Smooth muscle cell (in vitro differentiated cells): ENCODE measurements around the gene ZNF319. TPM values are rescaled to one million over a fixed set of nuclear protein-coding genes. Genes with fewer than 3 reads are reported as not detected.

Experiments used
- DNase-seq: peaks from one replicate; lab custom pipeline; 2025; ENCODE audit not compliant: unreplicated experiment; lab: John Stamatoyannopoulos, UW
- H2AFZ ChIP-seq: fragments of 200-600 bp; sonication (generic); 2 replicates; pipeline ENCODE4 v1.6.0; 2016; ENCODE audit warnings: antibody characterized with exemption, low read depth, mild to moderate bottlenecking
- H3F3A ChIP-seq: fragments of 200-600 bp; sonication (generic); 2 replicates; pipeline ENCODE4 v1.6.0; 2017; ENCODE audit warnings: antibody characterized with exemption, low read depth
- H3K27ac ChIP-seq: fragments of 200-600 bp; sonication (generic); 2 replicates; pipeline ENCODE4 v1.5.1; 2016; ENCODE audit warnings: low read depth, mild to moderate bottlenecking
- H3K27me3 ChIP-seq: fragments of 200-600 bp; sonication (generic); 2 replicates; pipeline ENCODE4 v1.6.1; 2016; ENCODE audit warnings: low read depth, mild to moderate bottlenecking
- H3K36me3 ChIP-seq: fragments of 200-600 bp; sonication (generic); 2 replicates; pipeline ENCODE4 v1.5.1; 2016; ENCODE audit warnings: low read depth
- H3K4me1 ChIP-seq: fragments of 200-600 bp; sonication (generic); 2 replicates; pipeline ENCODE4 v1.5.1; 2016; ENCODE audit warnings: low read depth
- H3K4me2 ChIP-seq: fragments of 200-600 bp; sonication (generic); 2 replicates; pipeline ENCODE4 v1.6.0; 2016; ENCODE audit warnings: mild to moderate bottlenecking
- H3K4me3 ChIP-seq: fragments of 200-600 bp; sonication (generic); 2 replicates; pipeline ENCODE4 v1.5.1; 2016; ENCODE audit warnings: mild to moderate bottlenecking
- H3K79me2 ChIP-seq: fragments of 200-600 bp; sonication (generic); 2 replicates; pipeline ENCODE4 v1.6.0; 2016; ENCODE audit warnings: low read depth, mild to moderate bottlenecking
- H3K9ac ChIP-seq: fragments of 200-600 bp; sonication (generic); 2 replicates; pipeline ENCODE4 v1.6.0; 2016; ENCODE audit warnings: low read depth
- H3K9me3 ChIP-seq: fragments of 200-600 bp; sonication (generic); replicated peaks from 2 replicates; pipeline ENCODE4 v1.5.1; 2016; ENCODE audit warnings: low read depth
- H4K20me1 ChIP-seq: fragments of 200-600 bp; sonication (generic); 2 replicates; pipeline ENCODE4 v1.6.0; 2016; ENCODE audit warnings: low read depth
- WGBS: methylation state at CpG from one replicate; pipeline ENCODE4 v1.1.7; 2016; ENCODE audit warnings: low lambda C conversion rate; 5-methylcytosine and 5-hydroxymethylcytosine counted together
- polyA plus RNA-seq: library from polyadenylated mRNA; unstranded; fragments of >200 nt; fragmentation: Nextera tagmentation; extraction: Ambion mirVana; gene quantifications from 2 replicates; pipeline ENCODE4 v1.2.1, GENCODE V29; 2016
- total RNA-seq: library from RNA; depleted of rRNA; stranded (reverse); fragments of >200 nt; gene quantifications from 2 replicates; pipeline ENCODE4 v1.2.3, GENCODE V29; 2014
- TF ChIP-seq, protein P1 (sequence below): fragments of 200-600 bp; sonication (generic); IDR thresholded peaks from 2 replicates; pipeline ENCODE4 v1.5.1; 2017; ENCODE audit warnings: borderline replicate concordance, mild to moderate bottlenecking, antibody characterized with exemption; ENCODE audit not compliant: insufficient read depth, poor library complexity, severe bottlenecking

The ZNF319 gene
- total and polyA plus RNA-seq, 2 experiments from 2014 or later, result 3.1 to 4.0 TPM

DNA sequence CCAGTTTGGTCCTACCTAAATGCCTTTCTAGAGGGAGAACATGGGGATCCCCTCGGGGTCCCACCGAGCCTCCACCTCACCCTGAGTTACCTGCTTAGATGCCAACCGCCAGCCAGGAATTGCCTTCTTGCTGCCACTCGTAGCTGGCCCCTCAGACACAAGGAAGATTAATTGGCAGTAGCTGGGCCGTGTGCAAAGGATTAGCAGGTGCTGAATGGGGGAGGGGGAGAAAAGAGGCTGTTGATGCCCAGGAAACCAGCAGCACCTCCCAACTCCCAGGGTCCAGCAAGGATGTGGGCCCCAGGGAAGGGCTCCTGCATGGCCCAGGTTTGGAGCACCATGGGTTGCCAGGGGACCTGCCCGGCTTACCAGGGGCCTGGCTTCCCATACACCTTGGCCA, 29.5 kb downstream of the ZNF319 start, which contains the start of gene CNGB1:
CNGB1 (minus strand) TSS at position 159 of the 400 bp plus-strand sequence. CDS start 3,842 bp downstream, outside the sequence.
- no peak within 1 kb of the TSS for H3K4me3 ChIP-seq
- no peak for DNase-seq
- no peak within 1 kb of the TSS for H3K4me2 ChIP-seq
- H3K36me3 ChIP-seq, result no peaks in the 10 kb centered on the region
- 85% methylated on average over 6 of the region's 6 CpGs for WGBS
- no peaks in the 10 kb centered on the region for H3F3A ChIP-seq
- H3K27ac ChIP-seq, result no peak within 1 kb of the TSS
- H3K79me2 ChIP-seq, result no peaks in the 10 kb centered on the region
- no peak within 1 kb of the TSS for H3K9ac ChIP-seq
- H3K9me3 ChIP-seq, result no peaks in the 10 kb centered on the region
- H2AFZ ChIP-seq, result no peak within 1 kb of the TSS
- H3K27me3 ChIP-seq, result no peaks in the 10 kb centered on the region
- H3K4me1 ChIP-seq, result peaks cover 5% of the 10 kb centered on the region
- TF ChIP-seq, protein P1, sequence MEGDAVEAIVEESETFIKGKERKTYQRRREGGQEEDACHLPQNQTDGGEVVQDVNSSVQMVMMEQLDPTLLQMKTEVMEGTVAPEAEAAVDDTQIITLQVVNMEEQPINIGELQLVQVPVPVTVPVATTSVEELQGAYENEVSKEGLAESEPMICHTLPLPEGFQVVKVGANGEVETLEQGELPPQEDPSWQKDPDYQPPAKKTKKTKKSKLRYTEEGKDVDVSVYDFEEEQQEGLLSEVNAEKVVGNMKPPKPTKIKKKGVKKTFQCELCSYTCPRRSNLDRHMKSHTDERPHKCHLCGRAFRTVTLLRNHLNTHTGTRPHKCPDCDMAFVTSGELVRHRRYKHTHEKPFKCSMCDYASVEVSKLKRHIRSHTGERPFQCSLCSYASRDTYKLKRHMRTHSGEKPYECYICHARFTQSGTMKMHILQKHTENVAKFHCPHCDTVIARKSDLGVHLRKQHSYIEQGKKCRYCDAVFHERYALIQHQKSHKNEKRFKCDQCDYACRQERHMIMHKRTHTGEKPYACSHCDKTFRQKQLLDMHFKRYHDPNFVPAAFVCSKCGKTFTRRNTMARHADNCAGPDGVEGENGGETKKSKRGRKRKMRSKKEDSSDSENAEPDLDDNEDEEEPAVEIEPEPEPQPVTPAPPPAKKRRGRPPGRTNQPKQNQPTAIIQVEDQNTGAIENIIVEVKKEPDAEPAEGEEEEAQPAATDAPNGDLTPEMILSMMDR, result no peak
- H4K20me1 ChIP-seq, result no peaks in the 10 kb centered on the region

DNA sequence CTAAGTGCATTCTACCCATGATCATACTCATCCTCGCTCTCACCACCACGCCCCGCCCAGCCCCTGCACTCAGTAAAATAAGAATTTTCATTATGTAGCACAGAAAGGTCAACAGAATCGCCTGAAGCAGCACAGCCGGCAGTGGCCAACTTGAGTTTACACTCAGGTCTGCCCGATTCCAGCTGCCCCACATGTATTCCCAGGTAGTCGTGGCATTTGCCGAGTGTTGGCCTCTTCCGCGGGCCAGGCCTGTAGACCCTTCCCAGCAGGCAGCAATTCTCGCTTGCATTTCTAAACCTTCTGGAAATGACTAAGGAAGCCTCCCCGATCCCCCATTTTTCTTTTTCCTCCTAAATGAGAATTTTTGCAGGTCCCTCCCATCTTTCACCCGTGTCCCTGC, 30.2 kb downstream of the ZNF319 start:
- H4K20me1 ChIP-seq, result no peaks in the 10 kb centered on the region
- TF ChIP-seq, protein P1, result no peak
- no peaks in the 10 kb centered on the region for H3F3A ChIP-seq
- no peaks in the 10 kb centered on the region for H3K79me2 ChIP-seq
- WGBS, result 85% methylated on average over 13 of the region's 13 CpGs
- H3K4me1 ChIP-seq, result no peaks in the 10 kb centered on the region
- H3K27ac ChIP-seq, result no peak overlapping the region
- no peaks in the 10 kb centered on the region for H3K9me3 ChIP-seq
- no peaks in the 10 kb centered on the region for H3K27me3 ChIP-seq
- H3K4me2 ChIP-seq, result no peak overlapping the region
- no peak for DNase-seq
- no peak overlapping the region for H3K4me3 ChIP-seq
- H3K9ac ChIP-seq, result no peak overlapping the region
- H2AFZ ChIP-seq, result no peak overlapping the region
- no peaks in the 10 kb centered on the region for H3K36me3 ChIP-seq

DNA sequence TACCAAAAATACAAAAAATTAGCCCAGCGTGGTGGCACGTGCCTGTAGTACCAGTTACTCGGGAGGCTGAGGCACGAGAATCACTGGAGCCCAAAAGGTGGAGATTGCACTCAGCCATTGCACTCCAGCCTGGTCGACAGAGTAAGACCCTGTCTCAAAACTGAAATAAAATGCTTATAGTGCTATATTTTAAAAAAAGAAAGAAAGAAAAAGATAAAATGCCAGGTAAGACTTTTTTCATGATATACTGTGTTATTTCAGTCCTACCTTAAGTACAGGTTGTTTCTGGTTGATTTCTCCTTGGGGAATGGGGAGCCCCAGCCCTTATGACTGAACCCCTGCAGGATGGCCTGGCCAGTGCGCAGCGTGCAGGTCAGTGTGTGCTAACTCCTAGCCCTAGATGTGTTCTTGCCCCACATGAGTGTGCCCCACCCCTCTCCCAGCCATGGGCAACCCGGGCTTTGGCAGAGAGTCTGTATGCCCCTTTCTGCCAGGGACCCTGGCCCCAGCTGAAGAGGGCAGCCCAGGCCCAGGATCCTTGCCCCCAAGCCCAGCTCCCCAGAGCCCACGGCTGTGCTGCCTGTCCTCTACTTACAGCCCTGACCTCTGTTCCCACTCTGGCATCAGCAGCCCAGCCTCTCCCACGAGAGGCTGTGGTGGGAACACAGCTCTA, 30.9 kb downstream of the ZNF319 start:
- Histone ChIP-seq H3F3A (no peaks in the 10 kb centered on the region), H4K20me1 (no peaks in the 10 kb centered on the region), H3K4me1 (no peaks in the 10 kb centered on the region), H3K27ac (no peak overlapping the region), H3K9ac (no peak overlapping the region), H2AFZ (no peak overlapping the region), H3K79me2 (no peaks in the 10 kb centered on the region), H3K4me2 (no peak overlapping the region), H3K4me3 (no peak overlapping the region), H3K36me3 (no peaks in the 10 kb centered on the region), H3K27me3 (no peaks in the 10 kb centered on the region), H3K9me3 (no peaks in the 10 kb centered on the region)
- DNase-seq, result no peak
- TF ChIP-seq, protein P1, result no peak
- whole genome bisulfite sequencing, result 91% methylated on average over 10 of the region's 10 CpGs

GRCh38 chr16:57967916-57968315, 32.6 kb downstream of the ZNF319 start:
- Histone ChIP-seq H3K4me1 (no peaks in the 10 kb centered on the region), H3K79me2 (no peaks in the 10 kb centered on the region), H3K9me3 (no peaks in the 10 kb centered on the region), H3K36me3 (no peaks in the 10 kb centered on the region), H4K20me1 (no peaks in the 10 kb centered on the region), H3F3A (no peaks in the 10 kb centered on the region), H3K4me3 (no peak overlapping the region), H2AFZ (no peak overlapping the region), H3K27me3 (no peaks in the 10 kb centered on the region), H3K27ac (no peak overlapping the region), H3K4me2 (no peak overlapping the region), H3K9ac (no peak overlapping the region)
- TF ChIP-seq, protein P1, result no peak
- DNase-seq, result no peak
